ENCODE data around the gene SLC43A3.
"Not testable (repeated sequence)": the region's sequence is repeated elsewhere in the genome, so short reads cannot be mapped to it uniquely, and the experiment has no call there.

SLC43A3 gene

GRCh38 chr11:57379732-57380131 is 47.2 kb downstream of the SLC43A3 start:
- DNase-seq (ENCODE audit: low read depth in 3 of 3): no peak

- DNase-seq (ENCODE audit: low read depth in 3 of 3): no peak
Measured at GRCh38 chr11:57378186-57378585, 48.7 kb downstream of the SLC43A3 start.

- DNase-seq (ENCODE audit: low read depth in 3 of 3): no peak
Measured at GRCh38 chr11:57377107-57377506, 49.8 kb downstream of the SLC43A3 start.

GRCh38 chr11:57376095-57377090 is 50.5 kb downstream of the SLC43A3 start:
- no peak for DNase-seq (ENCODE audit: low read depth in 3 of 3)

GRCh38 chr11:57375490-57375889 is 51.4 kb downstream of the SLC43A3 start:
- DNase-seq (ENCODE audit: low read depth in 3 of 3): no peak

GRCh38 chr11:57374966-57375365 is 52.0 kb downstream of the SLC43A3 start:
- no peak for DNase-seq (ENCODE audit: low read depth in 3 of 3)

GRCh38 chr11:57373146-57373545 is 53.8 kb downstream of the SLC43A3 start:
- no peak for DNase-seq (ENCODE audit: low read depth in 3 of 3)

GRCh38 chr11:57370941-57371340 is 56.0 kb downstream of the SLC43A3 start:
- no peak for DNase-seq (ENCODE audit: low read depth in 3 of 3)

- no peak for DNase-seq (ENCODE audit: low read depth in 3 of 3)
Measured at GRCh38 chr11:57370251-57370650, 56.7 kb downstream of the SLC43A3 start.

GRCh38 chr11:57368845-57369232 is 58.1 kb downstream of the SLC43A3 start:
- no peak for DNase-seq (ENCODE audit: low read depth in 3 of 3)

- no peak for DNase-seq (ENCODE audit: low read depth in 3 of 3)
Measured at GRCh38 chr11:57368106-57368844, 58.6 kb downstream of the SLC43A3 start.

GRCh38 chr11:57364851-57365660 is 61.9 kb downstream of the SLC43A3 start:
- no peak for DNase-seq (ENCODE audit: low read depth in 3 of 3)

GRCh38 chr11:57363131-57364080 is 63.5 kb downstream of the SLC43A3 start:
- no peak for DNase-seq (ENCODE audit: low read depth in 3 of 3)

GRCh38 chr11:57361926-57362325 is 65.0 kb downstream of the SLC43A3 start:
- no peak for DNase-seq (ENCODE audit: low read depth in 3 of 3)

GRCh38 chr11:57361420-57361819 is 65.5 kb downstream of the SLC43A3 start:
- not testable (repeated sequence) for DNase-seq (ENCODE audit: low read depth in 3 of 3)

- no peak for DNase-seq (ENCODE audit: low read depth in 3 of 3)
Measured at GRCh38 chr11:57360991-57361390, 65.9 kb downstream of the SLC43A3 start.

- no peak for DNase-seq (ENCODE audit: low read depth in 3 of 3)
Measured at GRCh38 chr11:57359896-57360690, 66.8 kb downstream of the SLC43A3 start.

- no peak for DNase-seq (ENCODE audit: low read depth in 3 of 3)
Measured at GRCh38 chr11:57359396-57359795, 67.5 kb downstream of the SLC43A3 start.

GRCh38 chr11:57358991-57359390 is 67.9 kb downstream of the SLC43A3 start:
- no peak for DNase-seq (ENCODE audit: low read depth in 3 of 3)

GRCh38 chr11:57358543-57358961 is 68.4 kb downstream of the SLC43A3 start:
- no peak for DNase-seq (ENCODE audit: low read depth in 3 of 3)
